ENCODE data around the gene KCNK10.

The KCNK10 gene

GRCh38 chr14:88143810-88144209 is 179.3 kb downstream of the KCNK10 start:
- no peak overlapping the region for H3K4me3 Mint-ChIP-seq
- no peaks in the 10 kb centered on the region for H3K4me1 Mint-ChIP-seq
- no peak overlapping the region for H3K27ac Mint-ChIP-seq
- CTCF ChIA-PET: no interaction called here
- no peak for DNase-seq
- H3K36me3 Mint-ChIP-seq: no peaks in the 10 kb centered on the region
- H3K9me3 Mint-ChIP-seq: no peaks in the 10 kb centered on the region
- H3K27me3 Mint-ChIP-seq: peaks cover 13% of the 10 kb centered on the region

DNA sequence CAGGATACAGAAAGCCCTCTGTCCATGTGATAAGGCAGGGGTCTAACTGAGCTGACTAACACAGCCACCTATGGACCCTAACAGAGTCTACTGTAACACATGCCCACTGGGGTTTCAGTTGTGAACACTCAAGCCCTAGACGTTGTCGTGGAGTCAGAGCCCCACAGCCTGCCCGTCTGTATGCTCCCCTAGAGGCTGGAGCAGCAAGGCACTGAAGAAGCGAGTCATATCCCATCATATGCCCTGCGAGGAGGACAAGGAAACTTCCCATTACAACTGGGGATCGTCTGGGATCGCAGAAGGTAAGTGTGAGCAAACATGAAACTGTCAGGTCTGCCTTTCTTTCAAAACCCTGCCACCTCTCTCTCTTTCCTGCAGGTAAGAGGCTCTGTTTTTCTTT is 180.1 kb downstream of the KCNK10 start:
- peaks cover 9% of the 10 kb centered on the region for H3K27me3 Mint-ChIP-seq
- no peak overlapping the region for H3K4me3 Mint-ChIP-seq
- no peak for DNase-seq
- H3K36me3 Mint-ChIP-seq: no peaks in the 10 kb centered on the region
- no peak overlapping the region for H3K27ac Mint-ChIP-seq
- CTCF ChIA-PET: no interaction called here
- H3K4me1 Mint-ChIP-seq: no peaks in the 10 kb centered on the region
- no peaks in the 10 kb centered on the region for H3K9me3 Mint-ChIP-seq

- peaks cover 3% of the 10 kb centered on the region for H3K27me3 Mint-ChIP-seq
- H3K36me3 Mint-ChIP-seq: no peaks in the 10 kb centered on the region
- H3K4me1 Mint-ChIP-seq: no peaks in the 10 kb centered on the region
These were observed 182.2 kb downstream of the KCNK10 start for GRCh38 chr14:88140874-88141273.

DNA sequence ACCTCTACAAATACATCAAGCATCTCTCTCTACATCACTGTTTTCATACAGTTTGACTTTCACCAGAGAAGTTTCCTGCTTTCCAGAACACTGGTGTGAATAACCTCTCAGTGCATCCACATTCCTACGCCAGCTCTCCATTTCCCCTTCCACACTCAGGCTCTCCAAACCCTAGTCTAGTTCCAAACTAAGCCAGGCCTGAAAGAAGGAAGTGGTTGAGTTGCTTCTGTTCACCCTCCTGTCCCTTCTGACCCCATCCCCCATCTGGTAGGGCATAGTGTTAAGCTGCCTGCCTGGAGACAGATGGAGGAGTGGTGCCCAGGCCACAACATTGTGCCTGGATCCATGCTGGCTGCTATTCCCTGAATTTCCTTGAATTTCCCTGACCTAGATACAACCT is 185.7 kb downstream of the KCNK10 start:
- DNase-seq: no peak
- Mint-ChIP-seq H3K4me1 (no peaks in the 10 kb centered on the region), H3K27me3 (peaks cover 9% of the 10 kb centered on the region), H3K4me3 (no peak overlapping the region), H3K27ac (no peak overlapping the region), H3K9me3 (no peaks in the 10 kb centered on the region), H3K36me3 (no peaks in the 10 kb centered on the region)
- CTCF ChIA-PET: no interaction called here

More at GRCh38 chr14:88140874-88141273, 182.2 kb downstream of the KCNK10 start:
- CTCF ChIA-PET: no interaction called here
- H3K27ac Mint-ChIP-seq: no peak overlapping the region
- no peak overlapping the region for H3K4me3 Mint-ChIP-seq
- DNase-seq: no peak
- no peaks in the 10 kb centered on the region for H3K9me3 Mint-ChIP-seq

All from activated naive CD4-positive, alpha-beta T cell treated with anti-CD3 and anti-CD28 coated beads, Interleukin-2, amount 10 ng/mL, durations not matched to agents 7 days and 5 days (primary cell).